H9 (cell line): ENCODE results near the gene CDKN2D. TPM values are rescaled to one million over a fixed set of nuclear protein-coding genes. Genes with fewer than 3 reads are reported as not detected.
A peak's percentile ranks its signal among the peaks of the same experiment; 100 is the strongest.

ENCODE experiments used
- DNase-seq: peaks from one replicate; pipeline ENCODE4 v3.0.0-alpha.2; 2017
- H2AFZ ChIP-seq: one replicate; pipeline ENCODE4 v1.6.1; 2013; ENCODE audit warnings: mild to moderate bottlenecking, low read length, control low read depth, moderate library complexity
- H2AK5ac ChIP-seq: 2 replicates; pipeline ENCODE4 v1.6.1; 2013; ENCODE audit warnings: low read length, control low read depth, mixed read lengths; ENCODE audit not compliant: insufficient read length
- H2BK120ac ChIP-seq: one replicate; pipeline ENCODE4 v1.6.1; 2013; ENCODE audit warnings: low read depth, mild to moderate bottlenecking, low read length, control low read depth, inconsistent platforms; ENCODE audit not compliant: poor library complexity, severe bottlenecking
- H2BK12ac ChIP-seq: 2 replicates; pipeline ENCODE4 v1.6.1; 2013; ENCODE audit warnings: low read length, control low read depth, mixed read lengths, low read depth; ENCODE audit not compliant: insufficient read length
- H2BK15ac ChIP-seq: 2 replicates; pipeline ENCODE4 v1.6.1; 2013; ENCODE audit warnings: low read depth, low read length, control low read depth
- H2BK20ac ChIP-seq: one replicate; pipeline ENCODE4 v1.6.1; 2013; ENCODE audit warnings: low read depth, mild to moderate bottlenecking, low read length, control low read depth, inconsistent platforms; ENCODE audit not compliant: poor library complexity, severe bottlenecking
- H2BK5ac ChIP-seq: 2 replicates; pipeline ENCODE4 v1.6.1; 2013; ENCODE audit warnings: low read length, control low read depth, mixed read lengths; ENCODE audit not compliant: insufficient read length
- H3K14ac ChIP-seq: 2 replicates; pipeline ENCODE4 v1.6.1; 2013; ENCODE audit warnings: low read length, control low read depth; ENCODE audit not compliant: insufficient read depth
- H3K18ac ChIP-seq: 2 replicates; pipeline ENCODE4 v1.6.1; 2013; ENCODE audit warnings: low read depth, mild to moderate bottlenecking, mixed read lengths, low read length, control low read depth; ENCODE audit not compliant: insufficient read length
- H3K23ac ChIP-seq: 2 replicates; pipeline ENCODE4 v1.6.1; 2013; ENCODE audit warnings: low read length, control low read depth, mixed read lengths, low read depth; ENCODE audit not compliant: insufficient read length
- H3K23me2 ChIP-seq: 2 replicates; pipeline ENCODE4 v1.6.1; 2013; ENCODE audit warnings: low read depth, mild to moderate bottlenecking, mixed read lengths, low read length, control low read depth; ENCODE audit not compliant: insufficient read length, poor library complexity, severe bottlenecking
- H3K27ac ChIP-seq: 2 replicates; pipeline ENCODE4 v1.5.1; 2013; ENCODE audit warnings: low read length, control low read depth, mixed read lengths, low read depth; ENCODE audit not compliant: insufficient read length
- H3K27me3 ChIP-seq: 2 replicates; pipeline ENCODE4 v1.6.1; 2013; ENCODE audit warnings: low read length, control low read depth, inconsistent platforms; ENCODE audit not compliant: insufficient read depth
- H3K4ac ChIP-seq: 2 replicates; pipeline ENCODE4 v1.6.1; 2013; ENCODE audit warnings: low read depth, mild to moderate bottlenecking, control low read depth, inconsistent platforms, low read length, moderate library complexity
- H3K4me1 ChIP-seq: 2 replicates; pipeline ENCODE4 v1.6.1; 2013; ENCODE audit warnings: low read length, control low read depth, inconsistent platforms; ENCODE audit not compliant: insufficient read depth
- H3K4me2 ChIP-seq: 2 replicates; pipeline ENCODE4 v1.6.1; 2013; ENCODE audit warnings: low read length, control low read depth, mixed read lengths; ENCODE audit not compliant: insufficient read length, insufficient read depth
- H3K56ac ChIP-seq: 2 replicates; pipeline ENCODE4 v1.6.1; 2013; ENCODE audit warnings: low read depth, mild to moderate bottlenecking, mixed read lengths, low read length, control low read depth; ENCODE audit not compliant: insufficient read length
- H3K79me1 ChIP-seq: 2 replicates; pipeline ENCODE4 v1.6.1; 2013; ENCODE audit warnings: low read depth, mild to moderate bottlenecking, moderate library complexity, low read length, control low read depth, inconsistent platforms; ENCODE audit not compliant: insufficient read depth, poor library complexity, severe bottlenecking
- H3K79me2 ChIP-seq: 2 replicates; pipeline ENCODE4 v1.6.1; 2013; ENCODE audit warnings: low read length, control low read depth, inconsistent platforms; ENCODE audit not compliant: insufficient read depth
- H3K9ac ChIP-seq: 2 replicates; pipeline ENCODE4 v1.6.1; 2013; ENCODE audit warnings: low read length, control low read depth, mixed read lengths; ENCODE audit not compliant: insufficient read length; ENCODE audit errors: extremely low read depth
- H3K9me3 ChIP-seq: one replicate; pipeline ENCODE4 v1.6.1; 2013; ENCODE audit warnings: low read depth, low read length, inconsistent platforms; ENCODE audit not compliant: control insufficient read depth
- H3T11ph ChIP-seq: one replicate; pipeline ENCODE4 v1.6.1; 2013; ENCODE audit warnings: mild to moderate bottlenecking, low read length, control low read depth, inconsistent platforms
- H4K20me1 ChIP-seq: one replicate; pipeline ENCODE4 v1.6.1; 2013; ENCODE audit not compliant: control insufficient read depth, insufficient read length, insufficient read depth
- H4K5ac ChIP-seq: 2 replicates; pipeline ENCODE4 v1.6.1; 2013; ENCODE audit warnings: low read depth, mild to moderate bottlenecking, mixed read lengths, low read length, control low read depth; ENCODE audit not compliant: insufficient read length
- H4K8ac ChIP-seq: replicated peaks from 2 replicates; pipeline ENCODE4 v1.6.1; 2013; ENCODE audit warnings: low read length, control low read depth, mixed read lengths, low read depth; ENCODE audit not compliant: insufficient read length
- H4K91ac ChIP-seq: 2 replicates; pipeline ENCODE4 v1.6.1; 2013; ENCODE audit warnings: low read depth, mild to moderate bottlenecking, moderate library complexity, mixed read lengths, low read length, control low read depth; ENCODE audit not compliant: insufficient read length
- H3K27ac Mint-ChIP-seq, 3 experiments: 2 replicates in 2 of 3; 3 replicates in 1 of 3; pipeline ENCODE4 v1.8.0; 2020 to 2021; ENCODE audit warnings: mixed read lengths in 3 of 3, mild to moderate bottlenecking in 1 of 3, moderate library complexity in 1 of 3
- H3K27me3 Mint-ChIP-seq: 2 replicates; pipeline ENCODE4 v1.8.0; 2021; ENCODE audit warnings: low read depth, mild to moderate bottlenecking, moderate library complexity, mixed read lengths
- H3K36me3 Mint-ChIP-seq, 3 experiments: 2 replicates in 2 of 3; 3 replicates in 1 of 3; pipeline ENCODE4 v1.8.0; 2020 to 2021; ENCODE audit warnings: low read depth in 3 of 3, mixed read lengths in 3 of 3; ENCODE audit not compliant: insufficient read depth in 1 of 3
- H3K4me1 Mint-ChIP-seq, 2 experiments: 2 replicates each; pipeline ENCODE4 v1.8.0; 2020; ENCODE audit warnings: mixed read lengths in 2 of 2
- H3K4me3 Mint-ChIP-seq, 2 experiments: 2 replicates in 1 of 2; 3 replicates in 1 of 2; pipeline ENCODE4 v1.8.0; 2020 to 2021; ENCODE audit warnings: mild to moderate bottlenecking in 2 of 2, mixed read lengths in 2 of 2, moderate library complexity in 1 of 2
- H3K9me3 Mint-ChIP-seq, 2 experiments: 2 replicates in 1 of 2; 3 replicates in 1 of 2; pipeline ENCODE4 v1.8.0; 2020; ENCODE audit warnings: mild to moderate bottlenecking in 2 of 2, mixed read lengths in 2 of 2, moderate library complexity in 1 of 2
- WGBS: extraction: QIAGEN DNeasy Blood & Tissue Kit; methylation state at CpG from one replicate; pipeline ENCODE4 v1.1.7; 2013; ENCODE audit warnings: missing lambda C conversion rate, low lambda C conversion rate, mixed read lengths; ENCODE audit not compliant: insufficient read length; ENCODE audit errors: extremely low coverage; 5-methylcytosine and 5-hydroxymethylcytosine counted together
- total RNA-seq: library from RNA; stranded (reverse); gene quantifications from 2 replicates; pipeline ENCODE4 v1.2.1, GENCODE V29; 2021
- TF ChIP-seq, protein P1 (sequence below): fragments of 200-600 bp; sonication (generic); conservative IDR thresholded peaks from 3 replicates; pipeline ENCODE4 v1.8.0; 2021; ENCODE audit warnings: antibody characterized with exemption, mild to moderate bottlenecking

CDKN2D gene
- total RNA-seq, 1 experiment from 2014 or later: 2.8 TPM

DNA sequence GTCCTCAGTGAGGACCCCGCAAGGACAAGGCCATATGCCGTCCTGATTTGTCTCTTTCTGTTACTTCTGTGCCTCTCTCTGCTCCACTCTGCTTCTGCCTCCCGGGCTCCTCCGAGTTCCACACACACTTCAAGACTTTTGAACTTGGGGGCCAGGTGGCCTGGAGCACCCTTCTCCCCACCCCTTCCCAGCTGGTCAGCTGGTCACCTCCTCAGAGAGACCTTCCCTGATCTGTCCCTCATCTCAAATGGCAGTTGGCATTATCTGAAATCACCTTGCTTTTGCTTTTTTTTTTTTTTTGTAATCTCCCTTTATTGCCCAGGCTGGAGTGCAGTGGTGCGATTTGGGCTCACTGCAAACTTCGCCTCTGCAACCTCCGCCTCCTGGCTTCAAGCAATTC lies 49.4 kb downstream of the CDKN2D start:
- peaks cover 2% of the 10 kb centered on the region; the same call in 1 of the 2 replicates for H3K27me3 ChIP-seq
- H3K9me3 Mint-ChIP-seq: no peaks in the 10 kb centered on the region
- no peak overlapping the region for H2BK20ac ChIP-seq

More for the DNA sequence above, 49.4 kb downstream of the CDKN2D start:
- Histone ChIP-seq H3K4ac (no peak overlapping the region), H3K23ac (no peak overlapping the region), H2AFZ (no peak overlapping the region), H3K79me1 (no peaks in the 10 kb centered on the region), H3K9ac (no peak overlapping the region), H3K14ac (no peak overlapping the region), H3K27ac (no peak overlapping the region), H2BK15ac (no peak overlapping the region), H4K5ac (no peak overlapping the region), H2BK5ac (no peak overlapping the region), H3K9me3 (no peaks in the 10 kb centered on the region), H3T11ph (no peak overlapping the region), H3K4me2 (no peak overlapping the region), H3K4me1 (no peaks in the 10 kb centered on the region; the same call in 1 of the 2 replicates), H4K91ac (no peak overlapping the region), H2BK12ac (no peak overlapping the region), H3K23me2 (peaks cover 16% of the 10 kb centered on the region), H2AK5ac (no peak overlapping the region), H3K79me2 (no peaks in the 10 kb centered on the region), H4K20me1 (no peaks in the 10 kb centered on the region), H3K56ac (no peak overlapping the region), H3K18ac (no peak overlapping the region), H4K8ac (no peak overlapping the region), H2BK120ac (no peak overlapping the region)
- Mint-ChIP-seq H3K27me3 (peaks cover 20% of the 10 kb centered on the region), H3K36me3 (no peaks in the 10 kb centered on the region), H3K27ac (no peak overlapping the region), H3K4me3 (peak overlapping the region; percentile 11 to 70), H3K4me1 (peaks cover 19 to 29% of the 10 kb centered on the region in 2 experiments)
- no peak for DNase-seq
- whole genome bisulfite sequencing: no CpG with 5 or more reads among the region's 7 CpGs
- TF ChIP-seq, protein P1, sequence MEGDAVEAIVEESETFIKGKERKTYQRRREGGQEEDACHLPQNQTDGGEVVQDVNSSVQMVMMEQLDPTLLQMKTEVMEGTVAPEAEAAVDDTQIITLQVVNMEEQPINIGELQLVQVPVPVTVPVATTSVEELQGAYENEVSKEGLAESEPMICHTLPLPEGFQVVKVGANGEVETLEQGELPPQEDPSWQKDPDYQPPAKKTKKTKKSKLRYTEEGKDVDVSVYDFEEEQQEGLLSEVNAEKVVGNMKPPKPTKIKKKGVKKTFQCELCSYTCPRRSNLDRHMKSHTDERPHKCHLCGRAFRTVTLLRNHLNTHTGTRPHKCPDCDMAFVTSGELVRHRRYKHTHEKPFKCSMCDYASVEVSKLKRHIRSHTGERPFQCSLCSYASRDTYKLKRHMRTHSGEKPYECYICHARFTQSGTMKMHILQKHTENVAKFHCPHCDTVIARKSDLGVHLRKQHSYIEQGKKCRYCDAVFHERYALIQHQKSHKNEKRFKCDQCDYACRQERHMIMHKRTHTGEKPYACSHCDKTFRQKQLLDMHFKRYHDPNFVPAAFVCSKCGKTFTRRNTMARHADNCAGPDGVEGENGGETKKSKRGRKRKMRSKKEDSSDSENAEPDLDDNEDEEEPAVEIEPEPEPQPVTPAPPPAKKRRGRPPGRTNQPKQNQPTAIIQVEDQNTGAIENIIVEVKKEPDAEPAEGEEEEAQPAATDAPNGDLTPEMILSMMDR: no peak
